ENCODE results near the gene ATP9B.
"Not testable (repeated sequence)": the region's sequence is repeated elsewhere in the genome, so short reads cannot be mapped to it uniquely, and the experiment has no call there.

The ATP9B gene

DNA sequence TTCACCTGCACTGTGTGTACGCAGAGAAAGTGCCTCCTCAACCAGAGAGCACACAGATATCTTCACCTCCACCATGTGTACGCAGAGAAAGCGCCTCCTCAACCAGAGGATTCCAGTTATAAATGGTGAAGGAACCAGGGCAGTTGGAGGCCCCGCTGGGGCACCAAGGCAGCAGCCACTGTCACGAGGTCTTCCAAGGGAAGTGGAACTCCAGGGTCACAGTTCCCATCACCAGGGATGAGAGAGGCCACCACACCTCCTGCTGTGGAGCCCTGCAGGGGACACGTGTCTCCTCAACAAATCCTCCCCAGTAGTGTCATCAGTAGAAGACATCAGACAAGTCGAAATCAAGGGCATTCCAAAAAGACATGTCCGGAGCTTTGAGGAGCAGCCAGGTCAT lies 298.3 kb downstream of the ATP9B start:
- DNase-seq = no peak

- DNase-seq = peak in 1 of 14 donors; percentile 8
These were observed 298.8 kb downstream of the ATP9B start for GRCh38 chr18:79367989-79368388.

DNA sequence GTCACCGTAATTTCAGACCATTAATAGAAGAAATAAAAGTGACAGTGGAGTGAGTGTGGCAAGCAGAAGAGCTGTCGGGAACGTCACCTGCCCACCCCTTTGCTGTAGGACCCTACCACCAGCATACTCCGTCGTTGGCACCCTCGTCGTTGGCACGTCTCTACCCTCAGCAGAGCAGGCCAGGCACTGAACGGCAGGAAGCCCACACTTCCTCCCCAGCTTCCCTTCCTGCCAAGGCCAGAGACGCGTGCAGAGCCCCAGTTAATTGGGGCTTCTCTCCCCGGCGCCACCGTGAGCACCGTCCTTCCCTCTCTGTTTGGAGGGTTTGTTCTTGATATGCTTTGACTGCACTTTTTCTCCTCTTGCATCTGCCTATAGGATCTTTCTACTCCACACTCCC lies 299.5 kb downstream of the ATP9B start:
- DNase-seq = no peak

GRCh38 chr18:79371561-79372121 lies 302.4 kb downstream of the ATP9B start:
- DNase-seq = no peak

DNA sequence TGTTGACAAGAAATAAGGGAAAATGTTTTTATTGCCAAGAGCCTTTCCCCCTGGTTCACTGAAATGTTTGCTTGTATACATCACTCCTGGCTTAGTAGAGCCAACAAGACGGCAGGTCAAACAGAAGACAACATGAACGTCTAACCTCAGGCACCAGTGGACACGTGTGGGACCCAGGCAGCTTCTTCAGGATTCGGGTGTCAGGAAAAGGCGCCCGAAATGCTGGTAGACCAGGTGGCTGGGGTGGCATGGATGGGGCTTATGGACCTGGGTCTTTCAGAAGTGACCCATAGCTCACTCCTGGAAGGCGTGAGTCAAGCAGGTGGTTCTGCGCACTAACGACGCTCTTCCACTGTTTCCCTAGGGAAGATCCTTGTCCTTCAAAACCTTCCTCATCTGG lies 303.3 kb downstream of the ATP9B start:
- DNase-seq = no peak

DNA sequence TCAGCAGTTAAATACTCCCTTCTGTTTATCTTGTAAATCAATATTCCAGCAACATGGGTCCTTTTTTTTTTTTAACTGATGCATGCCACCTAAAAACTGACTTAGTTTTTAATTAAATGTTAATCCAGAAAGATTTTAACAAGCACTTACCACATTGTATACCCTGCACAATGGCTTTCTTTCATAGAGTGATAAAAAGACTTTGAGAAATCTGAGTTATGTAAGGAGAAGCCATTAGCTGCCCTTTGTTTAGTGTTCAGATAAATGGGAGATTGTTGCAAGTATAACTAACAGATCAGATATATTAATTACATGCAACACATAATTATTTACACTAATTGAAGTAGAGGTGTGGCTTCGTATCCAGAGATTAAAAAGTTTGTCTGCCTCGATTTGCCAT lies 303.8 kb downstream of the ATP9B start:
- no peak for DNase-seq

DNA sequence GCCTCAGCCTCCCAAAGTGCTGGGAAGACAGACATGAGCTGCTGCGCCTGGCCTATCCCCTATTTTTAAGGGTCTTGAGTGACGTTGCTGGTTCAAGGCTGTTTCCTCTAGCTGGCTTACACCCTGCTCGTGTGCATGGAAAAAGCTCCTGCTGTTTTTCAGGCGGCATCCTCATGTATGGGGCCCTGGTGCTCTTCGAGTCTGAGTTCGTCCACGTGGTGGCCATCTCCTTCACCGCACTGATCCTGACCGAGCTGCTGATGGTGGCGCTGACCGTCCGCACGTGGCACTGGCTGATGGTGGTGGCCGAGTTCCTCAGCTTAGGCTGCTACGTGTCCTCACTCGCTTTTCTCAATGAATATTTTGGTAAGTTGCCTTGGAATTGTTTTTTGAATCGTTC lies 304.5 kb downstream of the ATP9B start:
- no peak for DNase-seq

GRCh38 chr18:79374408-79375171 lies 305.4 kb downstream of the ATP9B start:
- no peak for DNase-seq

GRCh38 chr18:79375441-79376154 lies 306.4 kb downstream of the ATP9B start:
- DNase-seq = no peak

GRCh38 chr18:79376661-79377060 lies 307.5 kb downstream of the ATP9B start:
- DNase-seq = not testable (repeated sequence)

DNA sequence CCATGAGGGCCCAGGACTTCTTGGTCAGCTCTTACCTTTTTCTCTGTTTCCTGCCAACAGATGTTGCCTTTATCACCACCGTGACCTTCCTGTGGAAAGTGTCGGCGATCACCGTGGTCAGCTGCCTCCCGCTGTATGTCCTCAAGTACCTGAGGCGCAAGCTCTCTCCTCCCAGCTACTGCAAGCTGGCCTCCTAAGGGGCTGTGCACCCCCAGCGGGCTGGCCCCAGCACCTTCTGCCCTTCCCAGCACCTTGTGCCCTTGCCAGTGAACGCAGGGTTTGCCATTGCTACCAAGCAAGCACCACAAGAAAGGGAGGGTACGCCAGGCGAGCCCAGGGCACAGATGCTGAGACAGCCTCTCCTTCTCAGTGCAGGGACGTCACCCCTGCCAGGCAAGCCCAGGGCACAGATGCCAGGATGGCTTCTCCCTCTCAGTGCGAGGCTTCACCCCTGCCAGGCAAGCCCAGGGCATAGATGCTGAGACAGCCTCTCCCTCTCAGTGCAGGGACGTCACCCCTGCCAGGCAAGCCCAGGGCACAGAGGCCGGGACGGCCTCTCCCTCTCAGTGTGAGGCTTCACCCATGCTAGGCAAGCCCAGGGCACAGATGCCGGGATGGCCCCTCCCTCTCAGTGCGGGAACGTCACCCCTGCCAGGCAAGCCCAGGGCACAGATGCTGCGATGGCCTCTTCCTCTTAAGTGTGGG lies 308.1 kb downstream of the ATP9B start:
- DNase-seq = peak in 1 of 14 donors; percentile 64

DNA sequence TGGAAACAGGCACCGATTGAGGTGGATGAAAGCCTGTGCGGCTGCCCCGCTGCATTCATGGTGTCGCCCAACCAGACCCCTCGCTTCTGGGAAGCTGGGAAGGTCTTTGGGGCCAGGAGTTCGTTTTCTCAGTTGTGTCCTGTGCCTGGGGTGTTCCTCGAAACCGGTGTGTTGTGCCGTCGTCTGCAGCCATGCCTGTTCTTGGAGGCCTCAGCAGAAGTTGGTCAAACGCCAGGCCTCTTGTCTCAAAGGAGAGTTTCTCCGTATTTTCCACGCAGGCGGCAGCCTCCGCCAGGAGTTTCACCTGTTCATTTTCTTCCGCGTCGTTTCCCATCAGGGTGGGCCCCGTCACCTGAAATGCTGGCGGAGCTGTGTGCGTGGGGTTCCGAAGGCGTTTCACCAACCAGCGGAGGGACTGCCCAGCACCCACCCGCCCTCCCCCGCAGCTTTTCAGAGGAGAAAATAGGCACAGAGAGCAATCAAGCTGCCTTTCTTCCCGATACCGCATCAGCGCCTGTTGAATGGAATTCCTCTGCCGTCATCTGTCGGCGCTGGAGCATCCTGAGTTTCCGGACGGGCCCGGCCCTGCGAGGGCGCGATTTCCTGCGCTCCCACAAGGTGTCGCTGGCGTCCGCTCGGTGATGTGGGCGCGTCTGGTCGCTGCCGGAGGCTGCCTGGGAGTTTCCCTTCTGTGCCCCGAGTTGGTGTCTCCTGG lies 309.5 kb downstream of the ATP9B start:
- peak in 12 of 14 donors; percentile 18 to 85 (median 61) for DNase-seq

DNA sequence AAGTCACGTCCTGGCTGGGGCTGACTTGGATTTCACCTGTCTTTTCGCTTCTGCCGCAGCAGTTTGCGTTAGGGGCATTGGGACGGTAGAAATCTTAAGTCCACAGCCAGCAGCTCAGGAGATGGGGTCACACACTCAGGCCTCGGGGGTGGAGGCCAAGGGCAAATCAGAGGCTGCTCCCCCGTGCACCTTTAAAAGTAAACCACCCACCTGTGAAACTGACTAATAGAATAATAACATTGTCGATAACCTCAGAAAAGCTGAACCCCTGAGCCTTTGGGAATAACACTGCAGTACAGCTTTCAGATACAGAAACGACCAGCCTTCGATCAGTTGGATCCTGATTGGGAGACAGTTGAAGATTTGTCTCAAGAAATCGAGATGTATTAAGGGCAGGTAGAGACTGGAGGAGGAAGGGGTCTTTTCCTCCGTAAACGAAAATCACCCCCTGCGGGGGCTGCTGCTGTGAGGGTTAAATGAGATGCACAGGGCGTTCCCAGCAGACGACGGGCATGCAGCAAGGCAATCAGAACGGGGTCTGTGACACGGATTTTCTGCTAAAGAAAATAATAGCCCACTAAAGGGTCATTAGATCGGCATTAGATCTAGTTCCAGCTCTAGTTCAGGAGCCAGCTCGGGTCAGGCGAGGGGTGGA lies 310.2 kb downstream of the ATP9B start:
- no peak for DNase-seq

DNA sequence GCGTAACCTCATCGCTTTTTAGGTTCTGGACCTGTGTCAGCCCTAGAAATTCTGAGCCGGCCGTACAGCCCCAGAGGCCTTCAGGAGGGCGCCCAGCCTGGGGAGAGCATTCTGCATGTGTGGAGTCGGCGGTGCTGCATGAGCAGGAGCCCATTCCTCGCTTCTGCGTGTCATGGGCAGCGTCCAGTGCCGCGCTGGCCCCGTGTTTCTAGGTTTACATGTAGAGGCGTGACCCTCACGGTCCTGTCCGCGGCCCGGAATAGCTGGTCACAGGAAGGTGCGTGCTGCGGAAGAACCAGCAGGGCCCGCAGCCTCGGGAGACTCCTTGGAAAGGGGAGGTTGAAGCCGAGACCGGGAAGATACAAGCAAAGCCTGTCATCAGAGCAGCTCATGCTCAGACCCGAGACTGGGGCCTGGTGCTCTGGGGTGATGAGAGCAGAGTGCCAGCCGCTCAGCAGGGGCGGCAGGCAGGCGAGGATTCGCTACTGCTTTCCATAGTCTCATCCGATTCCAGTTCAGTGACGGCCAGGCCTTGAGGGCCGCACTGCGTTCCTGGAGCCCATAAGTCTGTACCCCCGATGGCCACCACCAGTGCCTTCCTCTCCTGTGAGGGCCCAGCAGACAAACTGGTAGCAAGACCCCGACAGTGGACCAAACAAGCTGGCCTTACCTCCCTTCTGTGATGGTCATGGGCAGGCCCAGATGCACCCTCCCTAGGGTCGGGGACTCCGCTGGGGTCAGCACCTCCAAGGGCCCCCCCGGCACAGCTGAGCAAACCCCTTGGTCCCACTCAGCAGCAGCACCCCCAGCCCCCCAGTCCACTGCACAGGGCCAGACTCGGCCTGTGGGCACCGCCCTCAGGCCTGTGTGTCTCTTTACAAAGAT lies 311.0 kb downstream of the ATP9B start:
- no peak for DNase-seq

DNA sequence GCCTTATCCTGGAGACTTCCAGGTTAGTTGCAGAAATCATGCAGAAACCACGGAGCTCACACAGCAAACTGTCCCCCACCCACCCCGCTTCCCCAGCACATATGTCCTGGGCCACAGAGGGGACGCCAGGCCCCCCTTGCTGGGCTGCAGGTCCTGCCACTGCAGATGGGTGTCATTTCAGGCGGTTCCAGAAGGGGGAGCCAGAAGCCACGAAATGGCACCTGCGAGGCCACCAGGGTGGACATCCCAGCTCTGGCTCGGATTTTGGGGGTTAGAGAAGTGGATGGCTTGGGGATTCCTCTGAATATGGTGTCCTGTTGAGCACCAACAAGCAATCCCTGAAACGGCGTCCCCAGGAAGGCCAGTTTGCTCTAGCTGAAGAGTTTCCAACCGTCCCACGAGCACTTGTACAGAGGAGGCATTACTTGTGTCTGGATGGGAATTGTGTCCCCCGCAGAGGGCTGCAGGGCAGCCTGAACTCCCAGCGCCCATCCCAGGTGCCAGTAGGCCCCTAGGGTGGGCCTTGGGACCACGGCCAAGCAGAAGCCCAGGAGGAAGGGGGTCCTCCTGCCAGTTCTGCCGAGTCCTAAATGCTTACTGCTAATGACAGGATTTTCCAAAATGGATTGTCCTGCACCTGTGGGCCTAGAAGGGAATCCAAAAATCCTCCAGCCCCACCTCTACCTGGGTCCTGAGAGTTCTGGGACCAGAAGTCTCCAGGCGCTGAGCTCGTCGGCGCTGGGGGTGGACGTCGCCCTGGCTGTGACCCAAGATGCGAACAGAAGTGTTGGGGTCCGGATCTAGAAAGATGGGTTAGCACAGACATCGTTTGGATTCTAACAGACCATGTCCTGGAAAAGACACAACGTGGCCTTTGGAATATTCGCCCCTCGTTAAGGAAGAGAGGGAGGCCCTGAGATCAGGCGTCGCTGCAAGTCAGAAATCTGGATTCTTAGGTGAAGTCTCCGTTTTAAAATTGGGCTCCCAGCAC lies 311.9 kb downstream of the ATP9B start:
- DNase-seq = peak in 11 of 14 donors; percentile 18 to 77 (median 51)

GRCh38 chr18:79381811-79382311 lies 312.7 kb downstream of the ATP9B start:
- DNase-seq = no peak

DNA sequence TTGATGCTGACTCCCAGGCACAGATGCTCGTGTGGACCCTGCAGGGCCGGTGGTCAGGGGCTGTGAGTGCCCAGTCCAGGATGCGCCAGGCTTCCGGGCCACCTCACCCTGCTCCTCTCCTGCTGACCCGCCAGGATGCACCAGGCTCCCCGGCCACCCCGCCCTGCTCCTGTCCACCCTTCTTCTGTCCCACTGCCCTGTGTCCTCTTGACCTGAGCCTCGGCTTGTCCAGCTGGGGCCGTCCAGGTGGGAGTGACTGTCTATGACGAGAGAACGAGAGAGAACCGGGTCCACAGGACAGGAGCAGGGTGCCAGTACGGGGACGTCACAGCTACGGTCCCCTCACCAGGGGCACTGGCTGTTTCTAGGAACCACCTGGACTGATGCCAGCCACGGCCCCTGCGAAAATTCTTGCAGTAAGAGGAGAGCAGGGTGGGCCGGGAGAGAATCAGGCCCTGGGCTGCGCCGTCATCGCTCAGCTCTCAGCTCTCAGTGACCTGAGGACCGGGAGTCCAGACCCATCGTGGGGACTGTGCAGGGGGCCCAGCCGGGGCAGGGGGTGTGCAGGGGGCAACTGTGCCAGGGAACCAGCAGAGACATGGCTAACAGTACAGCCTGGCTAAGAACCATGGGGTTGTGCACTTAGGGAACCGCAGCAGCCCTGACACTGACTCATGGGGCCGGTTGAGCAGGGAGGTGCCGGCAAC lies 313.6 kb downstream of the ATP9B start:
- DNase-seq = no peak

GRCh38 chr18:79383388-79384056 lies 314.3 kb downstream of the ATP9B start:
- no peak for DNase-seq

All from C1 segment of cervical spinal cord (tissue), 14 donors.